ENCODE measurements around the gene TTC17.
"Not testable (repeated sequence)": the region's sequence is repeated elsewhere in the genome, so short reads cannot be mapped to it uniquely, and the experiment has no call there.

TTC17 gene

GRCh38 chr11:43358801-43359421 is at the start of gene TTC17:
TTC17 (plus strand) TSS chr11:43358920; CDS start chr11:43358955, 35 bp downstream.
- H3K4me1 Mint-ChIP-seq, result peaks cover 51% of the 10 kb centered on the region
- no peaks in the 10 kb centered on the region for H3K27me3 Mint-ChIP-seq

GRCh38 chr11:43311791-43312607 is 46.7 kb upstream of the TTC17 start, which contains the start of gene API5:
API5 (plus strand) TSS chr11:43311996; CDS start chr11:43312128, 132 bp downstream.
- peaks cover 1% of the 10 kb centered on the region for H3K36me3 Mint-ChIP-seq
- H3K27me3 Mint-ChIP-seq, result no peaks in the 10 kb centered on the region
- H3K9me3 Mint-ChIP-seq, result no peaks in the 10 kb centered on the region
- peaks cover 51% of the 10 kb centered on the region for H3K4me1 Mint-ChIP-seq
- peak within 1 kb of the TSS; percentile 99 for H3K4me3 Mint-ChIP-seq
- H3K27ac Mint-ChIP-seq, result peak within 1 kb of the TSS; percentile 96

More at GRCh38 chr11:43358801-43359421, at the start of gene TTC17:
- peak within 1 kb of the TSS; percentile 100 for H3K4me3 Mint-ChIP-seq
- peak within 1 kb of the TSS; percentile 99 for H3K27ac Mint-ChIP-seq
- no peaks in the 10 kb centered on the region for H3K9me3 Mint-ChIP-seq
- peaks cover 3% of the 10 kb centered on the region for H3K36me3 Mint-ChIP-seq

GRCh38 chr11:43315966-43316365 is 42.8 kb upstream of the TTC17 start:
- Mint-ChIP-seq H3K9me3 (no peaks in the 10 kb centered on the region), H3K27ac (peak overlapping the region; percentile 35), H3K27me3 (no peaks in the 10 kb centered on the region), H3K36me3 (peaks cover 3% of the 10 kb centered on the region), H3K4me1 (peaks cover 58% of the 10 kb centered on the region), H3K4me3 (peak overlapping the region; percentile 4)

GRCh38 chr11:43316451-43316850 is 42.3 kb upstream of the TTC17 start:
- Mint-ChIP-seq H3K27me3 (no peaks in the 10 kb centered on the region), H3K4me3 (peak overlapping the region; percentile 47), H3K9me3 (no peaks in the 10 kb centered on the region), H3K27ac (no peak overlapping the region), H3K4me1 (peaks cover 56% of the 10 kb centered on the region), H3K36me3 (peaks cover 3% of the 10 kb centered on the region)

- Mint-ChIP-seq H3K27me3 (no peaks in the 10 kb centered on the region), H3K4me1 (no peaks in the 10 kb centered on the region), H3K9me3 (no peaks in the 10 kb centered on the region), H3K27ac (no peak overlapping the region), H3K36me3 (peaks cover 17% of the 10 kb centered on the region), H3K4me3 (no peak overlapping the region)
Measured at GRCh38 chr11:43327987-43328386, 30.7 kb upstream of the TTC17 start.

GRCh38 chr11:43328482-43328881 is 30.2 kb upstream of the TTC17 start:
- Mint-ChIP-seq H3K27me3 (no peaks in the 10 kb centered on the region), H3K9me3 (no peaks in the 10 kb centered on the region), H3K36me3 (peaks cover 18% of the 10 kb centered on the region), H3K4me1 (no peaks in the 10 kb centered on the region), H3K4me3 (no peak overlapping the region), H3K27ac (no peak overlapping the region)

- H3K36me3 Mint-ChIP-seq, result peaks cover 11% of the 10 kb centered on the region
- no peak overlapping the region for H3K27ac Mint-ChIP-seq
- no peaks in the 10 kb centered on the region for H3K4me1 Mint-ChIP-seq
- no peaks in the 10 kb centered on the region for H3K9me3 Mint-ChIP-seq
- no peak overlapping the region for H3K4me3 Mint-ChIP-seq
- H3K27me3 Mint-ChIP-seq, result no peaks in the 10 kb centered on the region
Measured at GRCh38 chr11:43341159-43341558, 17.6 kb upstream of the TTC17 start.

- H3K27ac Mint-ChIP-seq, H3K36me3 Mint-ChIP-seq, H3K4me3 Mint-ChIP-seq, H3K9me3 Mint-ChIP-seq, H3K4me1 Mint-ChIP-seq, H3K27me3 Mint-ChIP-seq: not testable (repeated sequence)
Measured at GRCh38 chr11:43351426-43351825, 7.3 kb upstream of the TTC17 start.

- peaks cover 15% of the 10 kb centered on the region for H3K4me1 Mint-ChIP-seq
- no peak overlapping the region for H3K27ac Mint-ChIP-seq
- H3K27me3 Mint-ChIP-seq, result no peaks in the 10 kb centered on the region
- H3K9me3 Mint-ChIP-seq, result no peaks in the 10 kb centered on the region
- no peak overlapping the region for H3K4me3 Mint-ChIP-seq
- peaks cover 4% of the 10 kb centered on the region for H3K36me3 Mint-ChIP-seq
Measured at GRCh38 chr11:43354311-43354710, 4.4 kb upstream of the TTC17 start.

GRCh38 chr11:43356336-43356735 is 2.4 kb upstream of the TTC17 start:
- no peaks in the 10 kb centered on the region for H3K27me3 Mint-ChIP-seq
- no peak overlapping the region for H3K27ac Mint-ChIP-seq
- H3K36me3 Mint-ChIP-seq, result peaks cover 4% of the 10 kb centered on the region
- H3K4me1 Mint-ChIP-seq, result peaks cover 28% of the 10 kb centered on the region
- no peaks in the 10 kb centered on the region for H3K9me3 Mint-ChIP-seq
- no peak overlapping the region for H3K4me3 Mint-ChIP-seq

- Mint-ChIP-seq H3K4me3 (peak overlapping the region; percentile 100), H3K36me3 (no peaks in the 10 kb centered on the region), H3K27ac (peak overlapping the region; percentile 99), H3K9me3 (no peaks in the 10 kb centered on the region), H3K4me1 (peaks cover 46% of the 10 kb centered on the region), H3K27me3 (no peaks in the 10 kb centered on the region)
Measured at GRCh38 chr11:43358279-43358800, 380 bp upstream of the TTC17 start.

- peaks cover 5% of the 10 kb centered on the region for H3K36me3 Mint-ChIP-seq
- peak overlapping the region; percentile 95 for H3K27ac Mint-ChIP-seq
- no peaks in the 10 kb centered on the region for H3K9me3 Mint-ChIP-seq
- H3K4me1 Mint-ChIP-seq, result peaks cover 56% of the 10 kb centered on the region
- peak overlapping the region; percentile 100 for H3K4me3 Mint-ChIP-seq
- H3K27me3 Mint-ChIP-seq, result no peaks in the 10 kb centered on the region
Measured at GRCh38 chr11:43359422-43359818, 700 bp downstream of the TTC17 start.

- H3K4me1 Mint-ChIP-seq, result peaks cover 60% of the 10 kb centered on the region
- H3K9me3 Mint-ChIP-seq, result no peaks in the 10 kb centered on the region
- no peaks in the 10 kb centered on the region for H3K27me3 Mint-ChIP-seq
- peaks cover 7% of the 10 kb centered on the region for H3K36me3 Mint-ChIP-seq
- H3K27ac Mint-ChIP-seq, result peak overlapping the region; percentile 17
- peak overlapping the region; percentile 100 for H3K4me3 Mint-ChIP-seq
Measured at GRCh38 chr11:43360361-43361032, 1.8 kb downstream of the TTC17 start.

- H3K9me3 Mint-ChIP-seq, result no peaks in the 10 kb centered on the region
- no peak overlapping the region for H3K4me3 Mint-ChIP-seq
- H3K36me3 Mint-ChIP-seq, result peaks cover 14% of the 10 kb centered on the region
- no peak overlapping the region for H3K27ac Mint-ChIP-seq
- H3K4me1 Mint-ChIP-seq, result peaks cover 80% of the 10 kb centered on the region
- H3K27me3 Mint-ChIP-seq, result no peaks in the 10 kb centered on the region
Measured at GRCh38 chr11:43366677-43367076, 8.0 kb downstream of the TTC17 start.

GRCh38 chr11:43367382-43368178 is 8.9 kb downstream of the TTC17 start:
- Mint-ChIP-seq H3K36me3 (peaks cover 14% of the 10 kb centered on the region), H3K27ac (peak overlapping the region; percentile 63), H3K4me1 (peaks cover 74% of the 10 kb centered on the region), H3K9me3 (no peaks in the 10 kb centered on the region), H3K27me3 (no peaks in the 10 kb centered on the region), H3K4me3 (no peak overlapping the region)

Measured in activated naive CD4-positive, alpha-beta T cell treated with anti-CD3 and anti-CD28 coated beads, Interleukin-2, amount 50 U/mL, for 24 hours (primary cell).